ENCODE measurements around the gene RAD9A.

Gene RAD9A

DNA sequence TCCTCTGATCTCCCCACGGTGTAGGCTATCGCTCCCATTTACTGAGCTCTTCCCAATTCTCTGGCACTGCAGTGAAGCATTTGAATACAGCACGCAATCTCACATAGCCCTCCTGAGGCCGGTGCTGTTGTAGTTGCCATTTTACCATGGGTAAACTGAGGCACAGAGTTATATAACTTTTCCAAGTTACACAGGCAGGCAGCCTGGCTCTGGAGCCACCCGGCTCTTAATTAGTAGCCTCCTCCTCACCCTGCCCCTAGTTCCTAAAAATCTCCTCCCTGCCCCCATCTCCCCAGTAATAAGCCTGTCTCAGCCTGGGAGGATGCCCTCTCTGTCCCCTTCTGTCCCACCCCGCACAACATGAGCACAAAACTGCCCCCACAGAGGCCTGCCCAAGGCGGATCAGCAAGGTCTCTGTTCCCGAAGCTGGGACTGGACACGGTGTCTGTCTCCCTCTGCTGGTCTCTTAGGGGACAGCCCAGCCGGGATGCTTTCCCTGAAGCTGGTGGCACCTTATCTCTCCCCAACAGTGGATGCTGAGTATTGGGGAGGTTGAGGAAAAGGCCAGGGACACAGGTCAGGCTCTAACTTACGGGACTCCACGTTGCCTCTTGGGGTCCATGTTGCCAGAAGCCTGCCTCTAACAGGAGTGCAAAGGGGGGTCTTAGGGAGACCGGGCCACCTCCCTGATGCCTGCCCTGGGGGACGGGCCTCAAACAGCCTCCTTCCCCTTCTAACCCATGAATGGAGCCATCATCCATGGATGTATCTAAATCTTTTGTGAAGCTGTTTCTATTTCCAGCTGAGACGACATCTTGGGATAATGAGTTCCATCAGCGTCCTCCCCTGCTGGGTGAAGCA is 9.3 kb upstream of the RAD9A start:
- no peaks in the 10 kb centered on the region for H3K27me3 ChIP-seq (ENCODE audit: control insufficient read depth, insufficient read depth, low read length)
- H3K4me1 ChIP-seq (ENCODE audit: control insufficient read depth, insufficient read depth, low read length), result peaks cover 37% of the 10 kb centered on the region
- H3K9me3 ChIP-seq (ENCODE audit: control insufficient read depth, low read length), result no peaks in the 10 kb centered on the region
- H3K4me3 ChIP-seq (ENCODE audit: low read length), result no peak overlapping the region
- no peaks in the 10 kb centered on the region for H3K36me3 ChIP-seq (ENCODE audit: control insufficient read depth, insufficient read depth, low read length)
- no peak overlapping the region for H3K9ac ChIP-seq (ENCODE audit: low read length)

GRCh38 chr11:67384851-67385366 is 6.9 kb upstream of the RAD9A start:
- no peak overlapping the region for H3K4me3 ChIP-seq (ENCODE audit: low read length)
- H3K27me3 ChIP-seq (ENCODE audit: control insufficient read depth, insufficient read depth, low read length), result no peaks in the 10 kb centered on the region
- no peaks in the 10 kb centered on the region for H3K36me3 ChIP-seq (ENCODE audit: control insufficient read depth, insufficient read depth, low read length)
- H3K9ac ChIP-seq (ENCODE audit: low read length), result no peak overlapping the region
- H3K9me3 ChIP-seq (ENCODE audit: control insufficient read depth, low read length), result no peaks in the 10 kb centered on the region
- H3K4me1 ChIP-seq (ENCODE audit: control insufficient read depth, insufficient read depth, low read length), result peaks cover 22% of the 10 kb centered on the region

DNA sequence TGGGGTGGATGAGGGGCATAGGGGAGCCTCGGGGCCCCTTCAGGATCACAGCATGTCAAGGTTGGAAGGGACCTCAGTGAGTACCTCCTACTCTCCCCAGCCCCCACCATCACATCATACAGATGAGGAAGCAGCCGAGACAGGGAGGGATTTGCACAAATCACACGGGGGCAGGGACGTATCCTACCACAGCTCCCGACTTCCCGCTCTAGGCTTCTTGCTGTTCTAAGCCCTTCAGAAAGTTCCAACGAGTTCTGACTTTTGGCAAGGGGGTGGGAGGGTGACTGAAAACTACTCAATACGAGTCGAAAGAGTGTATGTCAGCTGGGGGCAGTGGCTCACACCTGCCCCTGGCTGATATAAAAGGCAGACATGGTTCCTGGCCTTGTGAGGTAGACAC is 4.7 kb upstream of the RAD9A start:
- Histone ChIP-seq H3K36me3 (ENCODE audit: control insufficient read depth, insufficient read depth, low read length) (no peaks in the 10 kb centered on the region), H3K4me1 (ENCODE audit: control insufficient read depth, insufficient read depth, low read length) (peaks cover 10% of the 10 kb centered on the region), H3K4me3 (ENCODE audit: low read length) (no peak overlapping the region), H3K9me3 (ENCODE audit: control insufficient read depth, low read length) (no peaks in the 10 kb centered on the region), H3K27me3 (ENCODE audit: control insufficient read depth, insufficient read depth, low read length) (no peaks in the 10 kb centered on the region), H3K9ac (ENCODE audit: low read length) (no peak overlapping the region)

GRCh38 chr11:67387518-67387917 is 4.3 kb upstream of the RAD9A start:
- H3K36me3 ChIP-seq (ENCODE audit: control insufficient read depth, insufficient read depth, low read length), result no peaks in the 10 kb centered on the region
- H3K4me1 ChIP-seq (ENCODE audit: control insufficient read depth, insufficient read depth, low read length), result peaks cover 8% of the 10 kb centered on the region
- H3K4me3 ChIP-seq (ENCODE audit: low read length), result no peak overlapping the region
- H3K9ac ChIP-seq (ENCODE audit: low read length), result no peak overlapping the region
- H3K9me3 ChIP-seq (ENCODE audit: control insufficient read depth, low read length), result no peaks in the 10 kb centered on the region
- H3K27me3 ChIP-seq (ENCODE audit: control insufficient read depth, insufficient read depth, low read length), result no peaks in the 10 kb centered on the region

GRCh38 chr11:67389477-67389876 is 2.3 kb upstream of the RAD9A start:
- H3K9ac ChIP-seq (ENCODE audit: low read length), result no peak overlapping the region
- no peaks in the 10 kb centered on the region for H3K27me3 ChIP-seq (ENCODE audit: control insufficient read depth, insufficient read depth, low read length)
- no peaks in the 10 kb centered on the region for H3K9me3 ChIP-seq (ENCODE audit: control insufficient read depth, low read length)
- peaks cover 11% of the 10 kb centered on the region for H3K4me1 ChIP-seq (ENCODE audit: control insufficient read depth, insufficient read depth, low read length)
- H3K4me3 ChIP-seq (ENCODE audit: low read length), result no peak overlapping the region
- no peaks in the 10 kb centered on the region for H3K36me3 ChIP-seq (ENCODE audit: control insufficient read depth, insufficient read depth, low read length)

DNA sequence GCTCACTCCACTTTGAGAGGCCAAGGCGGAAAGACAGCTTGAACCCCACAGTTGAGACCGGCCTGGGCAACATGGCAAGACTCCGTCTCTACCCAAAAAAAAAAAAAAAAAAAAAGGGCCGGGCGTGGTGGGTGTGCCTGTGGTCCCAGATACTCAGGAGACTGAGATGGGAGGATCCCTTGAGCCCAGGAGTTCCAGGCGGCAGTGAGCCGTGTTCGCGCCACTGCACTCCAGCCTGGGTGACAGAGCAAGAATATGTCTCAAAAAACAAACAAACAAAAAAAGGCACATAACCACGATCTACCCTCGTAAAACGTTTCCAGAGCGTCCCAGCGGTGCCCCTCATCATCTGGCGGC is 861 bp upstream of the RAD9A start:
- Histone ChIP-seq H3K9me3 (ENCODE audit: control insufficient read depth, low read length) (no peaks in the 10 kb centered on the region), H3K4me3 (ENCODE audit: low read length) (peak overlapping the region; percentile 82), H3K36me3 (ENCODE audit: control insufficient read depth, insufficient read depth, low read length) (no peaks in the 10 kb centered on the region), H3K27me3 (ENCODE audit: control insufficient read depth, insufficient read depth, low read length) (no peaks in the 10 kb centered on the region), H3K9ac (ENCODE audit: low read length) (peak overlapping the region; percentile 89), H3K4me1 (ENCODE audit: control insufficient read depth, insufficient read depth, low read length) (peaks cover 11% of the 10 kb centered on the region)

- Histone ChIP-seq H3K9me3 (ENCODE audit: control insufficient read depth, low read length) (no peaks in the 10 kb centered on the region), H3K36me3 (ENCODE audit: control insufficient read depth, insufficient read depth, low read length) (no peaks in the 10 kb centered on the region), H3K4me1 (ENCODE audit: control insufficient read depth, insufficient read depth, low read length) (peaks cover 11% of the 10 kb centered on the region), H3K27me3 (ENCODE audit: control insufficient read depth, insufficient read depth, low read length) (no peaks in the 10 kb centered on the region), H3K4me3 (ENCODE audit: low read length) (peak overlapping the region; percentile 82), H3K9ac (ENCODE audit: low read length) (peak overlapping the region; percentile 89)
Measured at GRCh38 chr11:67392183-67392715, 463 bp downstream of the RAD9A start.

- Histone ChIP-seq H3K9me3 (ENCODE audit: control insufficient read depth, low read length) (no peaks in the 10 kb centered on the region), H3K4me3 (ENCODE audit: low read length) (no peak overlapping the region), H3K27me3 (ENCODE audit: control insufficient read depth, insufficient read depth, low read length) (no peaks in the 10 kb centered on the region), H3K9ac (ENCODE audit: low read length) (no peak overlapping the region), H3K36me3 (ENCODE audit: control insufficient read depth, insufficient read depth, low read length) (peaks cover 11% of the 10 kb centered on the region), H3K4me1 (ENCODE audit: control insufficient read depth, insufficient read depth, low read length) (peaks cover 11% of the 10 kb centered on the region)
Measured at GRCh38 chr11:67393437-67393836, 1.7 kb downstream of the RAD9A start.

- H3K4me1 ChIP-seq (ENCODE audit: control insufficient read depth, insufficient read depth, low read length), result peaks cover 11% of the 10 kb centered on the region
- H3K36me3 ChIP-seq (ENCODE audit: control insufficient read depth, insufficient read depth, low read length), result peaks cover 11% of the 10 kb centered on the region
- no peaks in the 10 kb centered on the region for H3K9me3 ChIP-seq (ENCODE audit: control insufficient read depth, low read length)
- no peak overlapping the region for H3K4me3 ChIP-seq (ENCODE audit: low read length)
- H3K9ac ChIP-seq (ENCODE audit: low read length), result no peak overlapping the region
- H3K27me3 ChIP-seq (ENCODE audit: control insufficient read depth, insufficient read depth, low read length), result no peaks in the 10 kb centered on the region
Measured at GRCh38 chr11:67393990-67394389, 2.2 kb downstream of the RAD9A start.

DNA sequence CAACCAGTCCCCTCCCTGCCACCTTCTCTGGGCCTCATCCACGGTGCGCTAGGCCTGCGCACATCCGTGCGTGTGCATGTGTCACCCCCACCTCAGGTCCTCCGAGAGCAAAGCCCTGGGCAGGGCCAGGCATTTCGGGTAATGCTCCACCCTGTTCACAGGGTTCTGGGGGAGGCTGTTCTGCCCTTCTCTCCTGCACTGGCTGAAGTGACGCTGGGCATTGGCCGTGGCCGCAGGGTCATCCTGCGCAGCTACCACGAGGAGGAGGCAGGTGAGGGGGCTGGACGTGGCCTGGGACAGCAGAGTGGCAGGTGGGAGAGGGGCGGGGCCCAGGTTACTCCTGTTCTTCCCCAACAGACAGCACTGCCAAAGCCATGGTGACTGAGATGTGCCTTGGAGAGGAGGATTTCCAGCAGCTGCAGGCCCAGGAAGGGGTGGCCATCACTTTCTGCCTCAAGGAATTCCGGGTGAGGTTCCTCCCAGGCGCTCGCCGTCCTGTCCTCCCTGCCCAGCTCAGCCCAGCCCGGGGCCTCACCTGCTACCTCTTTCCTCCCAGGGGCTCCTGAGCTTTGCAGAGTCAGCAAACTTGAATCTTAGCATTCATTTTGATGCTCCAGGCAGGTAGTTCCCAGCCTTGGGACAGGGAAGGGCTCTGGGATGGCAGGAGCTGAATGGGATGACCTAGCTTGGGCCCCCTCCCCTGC is 3.9 kb downstream of the RAD9A start:
- H3K27me3 ChIP-seq (ENCODE audit: control insufficient read depth, insufficient read depth, low read length), result no peaks in the 10 kb centered on the region
- no peak overlapping the region for H3K4me3 ChIP-seq (ENCODE audit: low read length)
- peaks cover 18% of the 10 kb centered on the region for H3K4me1 ChIP-seq (ENCODE audit: control insufficient read depth, insufficient read depth, low read length)
- H3K9me3 ChIP-seq (ENCODE audit: control insufficient read depth, low read length), result no peaks in the 10 kb centered on the region
- peaks cover 11% of the 10 kb centered on the region for H3K36me3 ChIP-seq (ENCODE audit: control insufficient read depth, insufficient read depth, low read length)
- no peak overlapping the region for H3K9ac ChIP-seq (ENCODE audit: low read length)

- H3K4me1 ChIP-seq (ENCODE audit: control insufficient read depth, insufficient read depth, low read length), result peaks cover 19% of the 10 kb centered on the region
Measured at GRCh38 chr11:67396259-67396581, 4.4 kb downstream of the RAD9A start.

More at GRCh38 chr11:67396259-67396581, 4.4 kb downstream of the RAD9A start:
- H3K9me3 ChIP-seq (ENCODE audit: control insufficient read depth, low read length), result no peaks in the 10 kb centered on the region
- peaks cover 11% of the 10 kb centered on the region for H3K36me3 ChIP-seq (ENCODE audit: control insufficient read depth, insufficient read depth, low read length)
- no peak overlapping the region for H3K4me3 ChIP-seq (ENCODE audit: low read length)
- no peaks in the 10 kb centered on the region for H3K27me3 ChIP-seq (ENCODE audit: control insufficient read depth, insufficient read depth, low read length)
- no peak overlapping the region for H3K9ac ChIP-seq (ENCODE audit: low read length)
